Activated CD4-positive, alpha-beta T cell treated with anti-CD3 and anti-CD28 coated beads for 4 hours (primary cell): ENCODE measurements around the gene TEX10.

Source experiments
- DNase-seq, 2 donors: peaks; one replicate each; pipeline ENCODE4 v3.0.0-alpha.2; 2020

The TEX10 gene

DNA sequence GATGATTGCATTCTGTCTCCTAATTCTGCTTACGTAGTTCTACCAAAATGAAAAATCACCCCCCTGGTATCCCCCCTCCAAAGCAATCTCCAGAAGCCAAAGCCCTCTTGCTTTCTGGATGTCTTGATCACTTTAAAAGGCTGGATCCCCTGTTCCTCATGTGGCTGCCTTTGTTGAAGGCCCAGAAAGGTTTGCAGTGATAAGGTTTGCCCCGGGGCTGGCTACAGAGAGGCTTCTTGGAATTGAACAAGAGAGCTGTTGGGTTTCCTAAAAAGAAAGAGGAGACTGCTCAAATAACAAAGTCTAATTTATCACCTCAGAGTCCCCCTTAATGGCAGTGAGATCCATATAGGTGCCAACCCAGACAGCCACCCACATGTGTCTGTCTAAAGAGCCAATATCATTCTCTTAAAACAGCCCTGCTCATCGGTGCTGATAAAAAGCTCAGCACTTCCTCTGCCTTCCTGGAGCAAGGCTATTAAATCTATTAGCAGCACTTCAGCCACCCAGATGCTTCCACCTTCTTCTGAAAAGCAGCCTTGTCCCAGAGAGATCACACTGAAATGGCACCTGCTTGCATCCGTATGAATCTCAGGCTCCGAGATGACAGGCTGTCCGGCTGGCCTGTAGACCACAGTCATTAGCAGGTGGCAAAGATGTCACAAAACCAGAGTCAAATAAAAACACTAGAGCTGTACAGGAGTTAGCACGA, 70.9 kb downstream of the TEX10 start:
- no peak for DNase-seq

DNA sequence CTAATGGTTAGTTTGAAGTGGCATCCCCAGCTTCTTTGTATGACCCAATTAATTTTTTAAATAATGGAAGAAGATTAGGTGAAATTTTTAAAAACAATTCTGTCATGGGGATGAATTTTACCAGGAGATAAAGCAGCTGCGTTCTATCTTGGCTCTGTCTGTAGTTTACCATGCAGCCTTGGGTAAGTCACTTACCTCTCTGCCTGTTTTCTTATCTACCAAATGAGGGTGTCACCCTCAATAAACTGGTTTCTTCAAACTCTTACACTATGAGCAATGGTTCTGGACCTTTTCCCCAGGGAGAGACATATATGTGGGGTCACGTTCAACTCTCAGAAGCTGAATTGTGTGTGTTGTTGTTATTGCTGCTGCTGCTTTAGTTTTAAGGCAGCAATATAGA, 71.7 kb downstream of the TEX10 start:
- no peak for DNase-seq

DNA sequence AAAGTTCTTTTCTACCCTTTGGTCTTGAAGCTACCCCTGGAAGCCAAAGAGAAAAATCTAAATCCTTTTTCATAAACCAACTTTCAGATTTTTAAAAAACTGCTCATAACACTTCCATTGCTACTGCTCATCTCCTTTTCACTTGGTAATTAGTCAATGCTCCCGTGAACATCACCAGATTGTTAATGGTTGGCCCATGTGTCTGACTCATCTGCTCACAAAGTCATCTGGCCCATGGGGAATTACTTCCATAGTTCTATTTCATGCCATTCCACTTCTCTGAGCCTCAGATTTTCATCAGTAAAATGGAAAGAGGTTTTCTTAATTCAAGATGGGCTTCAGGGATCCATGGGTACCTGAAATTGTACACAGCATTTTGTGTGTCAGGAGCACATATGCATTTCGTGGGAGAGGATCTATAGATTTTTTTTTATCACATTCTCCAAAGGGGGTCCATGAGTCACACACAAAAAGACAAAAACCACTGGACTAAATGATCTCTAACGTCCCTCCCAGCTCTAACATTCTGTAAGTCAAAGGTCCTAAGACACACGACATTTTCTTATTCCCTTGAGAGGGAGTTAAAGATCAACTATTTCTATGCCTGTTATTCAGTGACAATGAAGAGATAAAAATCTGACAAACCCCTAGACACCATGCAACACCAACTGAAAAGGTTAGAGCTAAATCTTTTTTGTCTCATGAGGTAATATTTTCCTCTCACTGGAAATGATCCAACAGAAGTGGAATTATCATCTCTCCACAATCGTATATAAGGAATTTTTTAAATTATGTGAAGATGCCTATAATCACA, 75.4 kb downstream of the TEX10 start:
- DNase-seq: no peak

DNA sequence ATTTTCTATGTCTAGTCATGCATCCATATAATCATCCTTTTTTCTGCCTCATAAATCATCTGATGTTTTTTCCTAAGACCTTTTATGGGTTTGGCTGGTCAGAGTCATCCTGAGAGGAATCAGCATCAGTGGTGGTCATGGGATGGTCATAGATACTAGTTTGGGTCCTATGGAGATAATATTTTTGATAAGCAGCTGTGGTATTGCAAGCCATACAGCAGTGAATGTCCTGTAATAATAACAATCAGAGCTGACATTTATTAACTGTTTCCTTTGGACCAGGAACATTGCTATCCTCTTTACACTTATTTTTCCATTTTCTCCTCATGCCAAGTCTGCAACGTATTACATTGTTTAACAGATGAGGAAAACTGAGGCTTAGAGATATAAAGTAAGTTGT, 83.1 kb downstream of the TEX10 start:
- DNase-seq: no peak

DNA sequence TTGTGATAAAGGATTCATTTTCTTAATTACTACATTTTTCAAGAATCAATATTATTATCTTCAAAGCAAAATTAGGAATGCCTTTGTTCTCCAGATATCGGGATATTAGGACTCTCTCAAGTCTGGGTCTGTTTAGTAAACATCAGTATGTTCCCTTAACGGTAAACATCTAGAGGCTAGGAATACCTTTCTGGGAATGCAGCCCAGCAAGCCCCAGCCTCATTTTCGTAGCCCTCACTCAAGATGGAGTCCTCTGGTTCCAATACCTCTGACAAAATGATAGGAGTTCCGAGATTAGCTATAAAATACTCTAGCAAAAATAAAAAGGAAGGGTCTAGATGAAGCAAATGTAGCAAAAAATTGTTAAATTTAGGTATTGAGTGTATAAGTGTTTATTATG, 84.5 kb downstream of the TEX10 start:
- DNase-seq: no peak

DNA sequence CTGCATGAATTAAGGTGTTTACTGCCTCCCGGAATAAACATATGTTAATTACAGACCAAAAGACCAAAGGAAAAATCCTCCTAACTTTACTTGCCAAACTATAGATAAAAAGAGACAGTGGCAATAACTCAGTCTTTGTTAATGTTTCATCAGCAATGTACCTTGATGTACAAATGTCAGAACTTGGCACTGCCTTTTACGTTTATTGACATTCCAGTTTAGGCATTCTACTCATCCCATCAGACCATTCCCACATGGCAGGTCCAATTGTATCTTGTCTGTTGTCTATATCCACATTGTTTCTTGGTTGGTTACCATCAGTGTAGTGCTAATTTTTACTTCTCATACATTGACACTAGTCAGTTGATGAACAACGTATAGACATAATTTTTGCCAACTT, 85.5 kb downstream of the TEX10 start:
- DNase-seq: no peak
